WTC11 (cell line): Measurements from ENCODE around the gene PLCH2. TPM values are rescaled to one million over a fixed set of nuclear protein-coding genes. Genes with fewer than 3 reads are reported as not detected.
A peak's percentile ranks its signal among the peaks of the same experiment; 100 is the strongest.

Experiments
- ATAC-seq: fragments of 200-7000 bp; cut with Tn5 transposase; 2 replicates; pipeline ENCODE4 v1.10.0; 2021; ENCODE audit warnings: mild to moderate bottlenecking, moderate library complexity
- CTCF ChIA-PET: fragments of 300-600 bp; sonication (Branson Sonifier 250); formaldehyde crosslinking; loops from one replicate; lab custom pipeline; 2021; ENCODE audit warnings: antibody characterized with exemption; lab: Charles Lee
- POLR2A ChIA-PET: fragments of 350-600 bp; sonication (Branson Sonifier 250); formaldehyde crosslinking; loops from one replicate; lab custom pipeline; 2021; ENCODE audit warnings: antibody characterized with exemption; lab: Charles Lee
- DNase-seq: peaks from one replicate; pipeline ENCODE4 v3.0.0; 2021; ENCODE audit warnings: low spot score
- H3K27ac Mint-ChIP-seq: 2 replicates; pipeline ENCODE4 v1.8.0; 2021; ENCODE audit warnings: mixed read lengths
- H3K27me3 Mint-ChIP-seq: 2 replicates; pipeline ENCODE4 v1.8.0; 2021; ENCODE audit warnings: low read depth, mild to moderate bottlenecking, moderate library complexity, mixed read lengths
- H3K36me3 Mint-ChIP-seq: 2 replicates; pipeline ENCODE4 v1.8.0; 2021; ENCODE audit warnings: mixed read lengths
- H3K4me1 Mint-ChIP-seq: 2 replicates; pipeline ENCODE4 v1.8.0; 2022; ENCODE audit warnings: mixed read lengths
- H3K4me3 Mint-ChIP-seq: 2 replicates; pipeline ENCODE4 v1.8.0; 2021; ENCODE audit warnings: mild to moderate bottlenecking, moderate library complexity, mixed read lengths
- H3K9me3 Mint-ChIP-seq: 2 replicates; pipeline ENCODE4 v1.8.0; 2021; ENCODE audit warnings: mixed read lengths
- ATF2 ChIP-seq: sonication (generic); formaldehyde crosslinking; IDR thresholded peaks from 2 replicates; pipeline ENCODE4 v1.8.1; 2022; ENCODE audit warnings: low read depth, missing genetic modification reagents, borderline replicate concordance
- CBFB ChIP-seq: sonication (generic); formaldehyde crosslinking; IDR thresholded peaks from 2 replicates; pipeline ENCODE4 v1.8.1; 2022; ENCODE audit warnings: mild to moderate bottlenecking, low read depth, missing genetic modification reagents
- CTCF ChIP-seq: fragments of 200-600 bp; IDR thresholded peaks from 2 replicates; pipeline ENCODE4 v1.8.0; 2022; ENCODE audit warnings: antibody characterized with exemption
- GABPB1 ChIP-seq: sonication (generic); formaldehyde crosslinking; IDR thresholded peaks from 2 replicates; pipeline ENCODE4 v1.8.1; 2023; ENCODE audit warnings: mild to moderate bottlenecking, missing genetic modification reagents
- GTF2I ChIP-seq: fragments of 250-450 bp; sonication (Bioruptor Pico); conservative IDR thresholded peaks from 2 replicates; pipeline ENCODE4 v1.4.0; 2021; ENCODE audit warnings: mild to moderate bottlenecking
- KAT7 ChIP-seq: sonication (generic); formaldehyde crosslinking; IDR thresholded peaks from 2 replicates; pipeline ENCODE4 v1.8.1; 2023; ENCODE audit warnings: missing genetic modification reagents, mild to moderate bottlenecking, borderline replicate concordance
- OVOL2 ChIP-seq: fragments of 250-450 bp; sonication (Bioruptor Pico); IDR thresholded peaks from 2 replicates; pipeline ENCODE4 v1.9.0; 2021; ENCODE audit warnings: mild to moderate bottlenecking, borderline replicate concordance
- PRDM15 ChIP-seq: sonication (generic); formaldehyde crosslinking; IDR thresholded peaks from 2 replicates; pipeline ENCODE4 v1.8.0; 2022; ENCODE audit warnings: missing genetic modification reagents
- SP1 ChIP-seq: sonication (generic); formaldehyde crosslinking; conservative IDR thresholded peaks from 2 replicates; pipeline ENCODE4 v1.8.1; 2022; ENCODE audit warnings: missing genetic modification reagents
- TCF7 ChIP-seq: sonication (generic); formaldehyde crosslinking; IDR thresholded peaks from 2 replicates; pipeline ENCODE4 v1.8.0; 2022; ENCODE audit warnings: mild to moderate bottlenecking, low read depth, missing genetic modification reagents, moderate library complexity
- TEAD4 ChIP-seq: sonication (generic); formaldehyde crosslinking; IDR thresholded peaks from 2 replicates; pipeline ENCODE4 v1.8.0; 2022; ENCODE audit warnings: mild to moderate bottlenecking, missing genetic modification reagents
- ZNF121 ChIP-seq: sonication (generic); formaldehyde crosslinking; IDR thresholded peaks from 2 replicates; pipeline ENCODE4 v1.8.0; 2023; ENCODE audit warnings: missing genetic modification reagents
- ZNF232 ChIP-seq: sonication (generic); formaldehyde crosslinking; IDR thresholded peaks from 2 replicates; pipeline ENCODE4 v1.8.0; 2022; ENCODE audit warnings: mild to moderate bottlenecking, missing genetic modification reagents
- ZNF512 ChIP-seq: sonication (generic); formaldehyde crosslinking; IDR thresholded peaks from 2 replicates; pipeline ENCODE4 v1.8.1; 2022; ENCODE audit warnings: missing genetic modification reagents, borderline replicate concordance
- total RNA-seq: library from RNA; stranded (reverse); gene quantifications from 3 replicates; pipeline ENCODE4 v1.2.3, GENCODE V29; 2021

Gene PLCH2
- total RNA-seq, 1 experiment from 2014 or later, result 0.17 TPM

GRCh38 chr1:2540816-2541492 lies 64.9 kb downstream of the PLCH2 start:
- peak; percentile 69; the same call in 1 of the 2 replicates for TF ChIP-seq GTF2I (CRISPR knock-in tag)
- no peak for TF ChIP-seq ZNF121 (CRISPR knock-in tag)
- Mint-ChIP-seq H3K27ac (no peak overlapping the region), H3K4me3 (peak overlapping the region; percentile 45), H3K9me3 (no peaks in the 10 kb centered on the region), H3K27me3 (peaks cover 31% of the 10 kb centered on the region), H3K4me1 (no peaks in the 10 kb centered on the region; the same call in 1 of the 2 replicates), H3K36me3 (no peaks in the 10 kb centered on the region)
- ATAC-seq (peak; percentile 10), DNase-seq (peak; percentile 49)
- CTCF ChIA-PET, result interaction anchor here (0.6 to 2.1 kb wide), 9 partner anchors 10 to 569 kb away, joined by 3 to 8 read pairs (median 5); partner anchors contain the start of genes MMEL1 and PANK4
- POLR2A ChIA-PET, result no interaction called here

GRCh38 chr1:2541619-2542245 lies 65.6 kb downstream of the PLCH2 start:
- ATAC-seq, result no peak
- DNase-seq, result no peak
- Mint-ChIP-seq H3K4me3 (peak overlapping the region; percentile 34), H3K4me1 (no peaks in the 10 kb centered on the region; the same call in 1 of the 2 replicates), H3K9me3 (no peaks in the 10 kb centered on the region), H3K27me3 (peaks cover 27% of the 10 kb centered on the region), H3K27ac (no peak overlapping the region), H3K36me3 (no peaks in the 10 kb centered on the region)
- POLR2A ChIA-PET, result interaction anchor here (0.8 kb wide), 1 partner anchor 16 kb away, joined by 3 read pairs; the partner anchor contains the start of gene PANK4
- CTCF ChIA-PET, result interaction anchor here (0.7 to 1.9 kb wide), 4 partner anchors 11 to 112 kb away, joined by 3 to 8 read pairs (median 4); partner anchors contain the start of gene PANK4
- TF ChIP-seq ATF2, result no peak
- no peak for TF ChIP-seq ZNF512
- TF ChIP-seq SP1 (CRISPR knock-in tag), result no peak
- no peak for TF ChIP-seq KAT7 (CRISPR knock-in tag)
- no peak for TF ChIP-seq TEAD4 (CRISPR knock-in tag)
- peak; percentile 91 for TF ChIP-seq GTF2I (CRISPR knock-in tag)
- TF ChIP-seq CBFB (CRISPR knock-in tag), result no peak

GRCh38 chr1:2542246-2542915 lies 66.3 kb downstream of the PLCH2 start:
- Mint-ChIP-seq H3K27ac (no peak overlapping the region), H3K4me1 (no peaks in the 10 kb centered on the region; the same call in 1 of the 2 replicates), H3K36me3 (no peaks in the 10 kb centered on the region), H3K27me3 (peaks cover 27% of the 10 kb centered on the region), H3K4me3 (peak overlapping the region; percentile 12; the same call in 1 of the 2 replicates), H3K9me3 (no peaks in the 10 kb centered on the region)
- ChIA-PET CTCF (interaction anchor here (0.7 to 1.9 kb wide), 4 partner anchors 11 to 112 kb away, joined by 3 to 8 read pairs (median 4); partner anchors contain the start of gene PANK4), POLR2A (interaction anchor here (0.8 kb wide), 1 partner anchor 16 kb away, joined by 3 read pairs; the partner anchor contains the start of gene PANK4)
- no peak for ATAC-seq
- DNase-seq, result no peak
- TF ChIP-seq CTCF (no peak), PRDM15 (CRISPR knock-in tag) (no peak), TEAD4 (CRISPR knock-in tag) (no peak), GABPB1 (no peak), ZNF232 (CRISPR knock-in tag) (no peak), OVOL2 (CRISPR knock-in tag) (no peak), TCF7 (CRISPR knock-in tag) (no peak)
